Measurements from ENCODE around the gene SVOPL. TPM values are rescaled to one million over a fixed set of nuclear protein-coding genes. Genes with fewer than 3 reads are reported as not detected.

SVOPL gene
- total and polyA plus RNA-seq, 10 of the 15 experiments (the other 5 are each of a cell fraction or from before 2014, with no cell fraction given): 0.15 TPM; not detected in 9

GRCh38 chr7:138551102-138551501 lies 150.1 kb downstream of the SVOPL start:
- ChIA-PET RAD21 (ENCODE audit: unreplicated experiment) (no interaction called here), SMC1A (ENCODE audit: uncharacterized antibody, unreplicated experiment) (no interaction called here), POLR2A (interaction anchor here (0.6 kb wide), 1 partner anchor 433 kb away, joined by 4 read pairs; no protein-coding TSS in a partner anchor), CTCF (no interaction called here)
- 95% methylated on average over 3 of the region's 3 CpGs for WGBS (ENCODE audit: insufficient coverage, insufficient replicate concordance, low lambda C conversion rate, missing lambda C conversion rate)
- DNase-seq (ENCODE audit: low read depth, low spot score) (no peak), FAIRE-seq (no peak), ATAC-seq (no peak)
- in situ Hi-C loops (cut with MboI): no loop called here
- H3K27ac ChIP-seq (ENCODE audit: control insufficient read depth, insufficient read depth): no peak overlapping the region
- no peak overlapping the region for H2AFZ ChIP-seq (ENCODE audit: control insufficient read depth, low read depth, low read length)
- H3K4me2 ChIP-seq (ENCODE audit: control insufficient read depth, insufficient read depth): no peak overlapping the region
- H3K9ac ChIP-seq (ENCODE audit: control insufficient read depth, insufficient read depth, low read length): no peak overlapping the region
- TF ChIP-seq, protein P1, sequence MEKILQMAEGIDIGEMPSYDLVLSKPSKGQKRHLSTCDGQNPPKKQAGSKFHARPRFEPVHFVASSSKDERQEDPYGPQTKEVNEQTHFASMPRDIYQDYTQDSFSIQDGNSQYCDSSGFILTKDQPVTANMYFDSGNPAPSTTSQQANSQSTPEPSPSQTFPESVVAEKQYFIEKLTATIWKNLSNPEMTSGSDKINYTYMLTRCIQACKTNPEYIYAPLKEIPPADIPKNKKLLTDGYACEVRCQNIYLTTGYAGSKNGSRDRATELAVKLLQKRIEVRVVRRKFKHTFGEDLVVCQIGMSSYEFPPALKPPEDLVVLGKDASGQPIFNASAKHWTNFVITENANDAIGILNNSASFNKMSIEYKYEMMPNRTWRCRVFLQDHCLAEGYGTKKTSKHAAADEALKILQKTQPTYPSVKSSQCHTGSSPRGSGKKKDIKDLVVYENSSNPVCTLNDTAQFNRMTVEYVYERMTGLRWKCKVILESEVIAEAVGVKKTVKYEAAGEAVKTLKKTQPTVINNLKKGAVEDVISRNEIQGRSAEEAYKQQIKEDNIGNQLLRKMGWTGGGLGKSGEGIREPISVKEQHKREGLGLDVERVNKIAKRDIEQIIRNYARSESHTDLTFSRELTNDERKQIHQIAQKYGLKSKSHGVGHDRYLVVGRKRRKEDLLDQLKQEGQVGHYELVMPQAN (conservative IDR thresholded peaks at IDR 0.05): no peak
- TF ChIP-seq ZBTB4 (CRISPR knock-in tag; IDR thresholded peaks at IDR 0.05) (no peak), EGR1 (IDR thresholded peaks at IDR 0.05; ENCODE audit: borderline replicate concordance in 1 of 2, low read depth in 2 of 2, low read length in 2 of 2) (no peak), NFYB (IDR thresholded peaks at IDR 0.05; ENCODE audit: insufficient read depth, low read depth, low read length) (no peak), HSF1 (IDR thresholded peaks at IDR 0.05; ENCODE audit: low read depth, low read length) (no peak)
- TF ChIP-seq, protein P2, sequence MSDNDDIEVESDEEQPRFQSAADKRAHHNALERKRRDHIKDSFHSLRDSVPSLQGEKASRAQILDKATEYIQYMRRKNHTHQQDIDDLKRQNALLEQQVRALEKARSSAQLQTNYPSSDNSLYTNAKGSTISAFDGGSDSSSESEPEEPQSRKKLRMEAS (IDR thresholded peaks at IDR 0.05; ENCODE audit: low read depth, low read length): no peak
- intact Hi-C loops (cut with micrococcal nuclease; ENCODE audit: unreplicated experiment): no loop called here
- H4K20me1 ChIP-seq (ENCODE audit: control insufficient read depth, insufficient read depth): no peaks in the 10 kb centered on the region
- peaks cover 4% of the 10 kb centered on the region for H3K9me3 ChIP-seq (replicated peaks; ENCODE audit: control insufficient read depth, insufficient read depth, low read length)
- no peaks in the 10 kb centered on the region for H3K79me2 ChIP-seq (ENCODE audit: control insufficient read depth, insufficient read depth, low read length)
- no peaks in the 10 kb centered on the region for H3K4me1 ChIP-seq (ENCODE audit: control insufficient read depth, insufficient read depth, low read length)
- no peaks in the 10 kb centered on the region for H3K27me3 ChIP-seq (replicated peaks in 1 of 2; ENCODE audit: control insufficient read depth in 2 of 2, insufficient read depth in 2 of 2, low read length in 1 of 2)
- H3K36me3 ChIP-seq (ENCODE audit: control insufficient read depth in 2 of 2, insufficient read depth in 2 of 2, low read length in 1 of 2): peaks cover 2 to 22% of the 10 kb centered on the region in 2 experiments; a peak in 3 of 4 replicates
- BruUV-seq (replicated peaks): no TSS peak
- no peak overlapping the region for H3K4me3 ChIP-seq
